ENCODE results near the gene KCNJ4.
A peak's percentile ranks its signal among the peaks of the same experiment; 100 is the strongest.

Gene KCNJ4
- total RNA-seq, result 0 reads per million in 4 donors

- no peak for DNase-seq
Measured at GRCh38 chr22:38455076-38455529, at the start of gene KCNJ4. KCNJ4 (minus strand) TSS chr22:38455199; CDS start chr22:38428132, 27,067 bp downstream.

- DNase-seq, result no peak
Measured at GRCh38 chr22:38503021-38503420, 48.0 kb upstream of the KCNJ4 start.

GRCh38 chr22:38501797-38502672 is 47.0 kb upstream of the KCNJ4 start:
- DNase-seq, result no peak

- peak in 1 of 5 donors; percentile 51 for DNase-seq
Measured at GRCh38 chr22:38497869-38498268, 42.9 kb upstream of the KCNJ4 start.

- DNase-seq, result no peak
Measured at GRCh38 chr22:38494939-38495338, 39.9 kb upstream of the KCNJ4 start.

GRCh38 chr22:38494498-38494897 is 39.5 kb upstream of the KCNJ4 start:
- peak in 1 of 5 donors; percentile 22 for DNase-seq

- DNase-seq, result no peak
Measured at GRCh38 chr22:38491707-38492348, 36.8 kb upstream of the KCNJ4 start.

GRCh38 chr22:38490915-38491314 is 35.9 kb upstream of the KCNJ4 start:
- DNase-seq, result no peak

- no peak for DNase-seq
Measured at GRCh38 chr22:38490475-38490874, 35.5 kb upstream of the KCNJ4 start.

- DNase-seq, result no peak
Measured at GRCh38 chr22:38489561-38490145, 34.7 kb upstream of the KCNJ4 start.

- DNase-seq, result no peak
Measured at GRCh38 chr22:38489142-38489541, 34.1 kb upstream of the KCNJ4 start.

GRCh38 chr22:38487946-38488345 is 32.9 kb upstream of the KCNJ4 start:
- no peak for DNase-seq

- no peak for DNase-seq
Measured at GRCh38 chr22:38485783-38486182, 30.8 kb upstream of the KCNJ4 start.

- DNase-seq, result no peak
Measured at GRCh38 chr22:38484244-38484643, 29.2 kb upstream of the KCNJ4 start.

- no peak for DNase-seq
Measured at GRCh38 chr22:38482662-38483308, 27.8 kb upstream of the KCNJ4 start.

- no peak for DNase-seq
Measured at GRCh38 chr22:38481871-38482332, 26.9 kb upstream of the KCNJ4 start.

GRCh38 chr22:38481162-38481870 is 26.3 kb upstream of the KCNJ4 start:
- no peak for DNase-seq

- DNase-seq, result no peak
Measured at GRCh38 chr22:38479096-38479837, 24.3 kb upstream of the KCNJ4 start.

GRCh38 chr22:38477585-38477984 is 22.6 kb upstream of the KCNJ4 start:
- DNase-seq, result no peak

GRCh38 chr22:38474003-38474607 is 19.1 kb upstream of the KCNJ4 start:
- DNase-seq, result no peak

- DNase-seq, result no peak
Measured at GRCh38 chr22:38471237-38471636, 16.2 kb upstream of the KCNJ4 start.

Measured in T-helper 1 cell (primary cell).